HepG2 (cell line): ENCODE results near the gene ZNF618. TPM values are rescaled to one million over a fixed set of nuclear protein-coding genes. Genes with fewer than 3 reads are reported as not detected.

Source experiments
- ATM ChIP-seq: fragments of 450-650 bp; IDR thresholded peaks from 2 replicates; pipeline ENCODE4 v1.7.1; 2017; ENCODE audit warnings: mild to moderate bottlenecking, borderline replicate concordance
- CEBPG ChIP-seq: IDR thresholded peaks from 2 replicates; pipeline ENCODE4 v1.6.1; 2016
- GFI1 ChIP-seq: sonication (generic); formaldehyde crosslinking; IDR thresholded peaks from 2 replicates; pipeline ENCODE4 v1.5.0; 2020; ENCODE audit warnings: missing genetic modification reagents, mild to moderate bottlenecking, borderline replicate concordance
- HOXA9 ChIP-seq: sonication (generic); formaldehyde crosslinking; IDR thresholded peaks from 2 replicates; pipeline ENCODE4 v1.8.1; 2022; ENCODE audit warnings: missing genetic modification reagents, mild to moderate bottlenecking, moderate library complexity, borderline replicate concordance
- KAT7 ChIP-seq: IDR thresholded peaks from 2 replicates; pipeline ENCODE4 v1.6.1; 2018; ENCODE audit warnings: borderline replicate concordance, missing compliant biosample characterization
- PHF21A ChIP-seq: sonication (generic); formaldehyde crosslinking; IDR thresholded peaks from 2 replicates; pipeline ENCODE4 v1.5.0; 2020; ENCODE audit warnings: mild to moderate bottlenecking, missing genetic modification reagents
- POLR2G ChIP-seq: fragments of 200-400 bp; formaldehyde crosslinking; IDR thresholded peaks from 2 replicates; pipeline ENCODE4 v1.6.1; 2018; ENCODE audit warnings: mild to moderate bottlenecking, low read depth, low read length, moderate library complexity
- PRMT3 ChIP-seq: sonication (generic); formaldehyde crosslinking; IDR thresholded peaks from 2 replicates; pipeline ENCODE4 v1.8.1; 2022; ENCODE audit warnings: low read depth, mild to moderate bottlenecking, moderate library complexity, missing genetic modification reagents, borderline replicate concordance
- ZBTB7A ChIP-seq: sonication (generic); formaldehyde crosslinking; IDR thresholded peaks from 2 replicates; pipeline ENCODE4 v1.8.0; 2022; ENCODE audit warnings: mild to moderate bottlenecking, missing genetic modification reagents
- ZC3H13 ChIP-seq: sonication (generic); formaldehyde crosslinking; IDR thresholded peaks from 2 replicates; pipeline ENCODE4 v1.8.1; 2023; ENCODE audit warnings: mild to moderate bottlenecking, missing genetic modification reagents, moderate library complexity
- ZC3H4 ChIP-seq: sonication (generic); formaldehyde crosslinking; IDR thresholded peaks from 2 replicates; pipeline ENCODE4 v1.4.0; 2020; ENCODE audit warnings: missing genetic modification reagents, borderline replicate concordance
- ZFP41 ChIP-seq: sonication (generic); formaldehyde crosslinking; IDR thresholded peaks from 2 replicates; pipeline ENCODE4 v1.4.0; 2020; ENCODE audit warnings: mild to moderate bottlenecking, missing genetic modification reagents, borderline replicate concordance
- ZKSCAN5 ChIP-seq: sonication (generic); formaldehyde crosslinking; IDR thresholded peaks from 2 replicates; pipeline ENCODE4 v1.5.1; 2020; ENCODE audit warnings: mild to moderate bottlenecking, missing genetic modification reagents
- ZNF329 ChIP-seq: sonication (generic); formaldehyde crosslinking; IDR thresholded peaks from 2 replicates; pipeline ENCODE4 v1.9.0; 2021; ENCODE audit warnings: low read depth, mild to moderate bottlenecking, missing genetic modification reagents
- ZNF616 ChIP-seq: sonication (generic); formaldehyde crosslinking; IDR thresholded peaks from 2 replicates; pipeline ENCODE4 v1.5.0; 2020; ENCODE audit warnings: low read depth, mild to moderate bottlenecking, missing genetic modification reagents
- polyA plus RNA-seq, 8 experiments: library from polyadenylated mRNA; depleted of rRNA in 3 of 8; stranded (reverse) in 7 of 8; unstranded in 1 of 8; fragments of >200 nt; fragmentation: Illumina TruSeq in 4 of 8; extraction: Trizol in 4 of 8; gene quantifications; 2 replicates each; pipeline versions ENCODE4 v1.2.1 to v1.2.3, GENCODE V29; 2011 to 2016; ENCODE audit warnings: low read depth in 4 of 8, missing spikeins in 1 of 8, mixed read lengths in 1 of 8; ENCODE audit not compliant: insufficient read depth in 1 of 8
- total RNA-seq, 5 experiments: library from RNA; depleted of rRNA; stranded (reverse); fragments of >200 nt; fragmentation: Illumina TruSeq; extraction: Trizol; gene quantifications; 2 replicates each; pipeline ENCODE4 v1.2.3, GENCODE V29; 2016; ENCODE audit warnings: low read depth in 1 of 5
- TF ChIP-seq, protein P1 (sequence below): sonication (generic); formaldehyde crosslinking; IDR thresholded peaks from 2 replicates; pipeline ENCODE4 v1.4.0; 2020; ENCODE audit warnings: missing genetic modification reagents, borderline replicate concordance
- TF ChIP-seq, protein P2 (sequence below), 2 experiments: sonication (generic) in 1 of 2; formaldehyde crosslinking in 1 of 2; IDR thresholded peaks; 2 replicates each; pipeline versions ENCODE4 v1.5.1 to v1.6.1; 2011 to 2020; ENCODE audit warnings: borderline replicate concordance in 1 of 2, low read depth in 1 of 2, low read length in 1 of 2, mild to moderate bottlenecking in 1 of 2, missing genetic modification reagents in 1 of 2, moderate library complexity in 1 of 2
- TF ChIP-seq, protein P3 (sequence below): IDR thresholded peaks from 2 replicates; pipeline ENCODE4 v1.6.1; 2016; ENCODE audit warnings: missing compliant biosample characterization, missing genetic modification reagents, borderline replicate concordance
- TF ChIP-seq, protein P4 (sequence below): sonication (generic); formaldehyde crosslinking; IDR thresholded peaks from 2 replicates; pipeline ENCODE4 v1.5.1; 2020; ENCODE audit warnings: mild to moderate bottlenecking, missing genetic modification reagents, moderate library complexity

The ZNF618 gene
- total and polyA plus RNA-seq, 2 of the 13 experiments (the other 11 are each of a cell fraction or from before 2014, with no cell fraction given), result 0.07 TPM

DNA sequence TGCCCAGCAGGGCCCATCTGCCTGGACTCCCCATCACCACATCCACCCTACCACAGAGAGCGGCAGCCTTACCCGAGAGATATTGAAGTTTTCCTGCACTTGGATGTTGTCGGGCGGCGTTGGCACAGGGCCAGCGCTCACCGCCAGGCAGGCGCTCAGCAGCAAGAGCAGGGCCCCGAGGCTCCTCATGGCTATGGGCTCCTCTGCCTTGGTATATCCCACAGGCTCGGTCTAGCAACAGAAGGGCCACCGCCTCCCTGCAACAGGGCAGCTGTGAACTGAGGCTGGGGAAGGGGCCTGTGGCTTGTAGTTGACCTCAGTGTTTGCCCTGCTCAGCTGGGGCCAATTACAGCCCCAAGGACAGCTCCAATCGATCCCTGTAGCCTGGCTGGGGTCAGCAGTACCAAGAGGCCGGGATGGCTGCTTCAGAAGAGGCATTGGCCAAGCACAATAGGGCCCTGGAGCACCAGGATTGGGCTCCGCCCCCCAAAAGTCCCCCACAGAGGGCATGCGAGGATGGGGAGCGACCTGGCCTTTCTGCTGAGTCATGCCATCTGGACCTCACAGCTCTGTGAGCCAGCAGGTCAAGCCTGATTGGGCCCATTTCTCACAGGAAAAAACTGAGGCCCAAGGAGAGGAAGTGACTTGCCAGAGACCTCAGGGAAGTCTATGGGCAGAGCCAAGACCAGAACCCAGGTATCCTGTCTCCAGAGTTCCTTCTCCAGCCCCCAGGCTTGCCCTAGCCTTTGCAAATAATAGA lies 202.1 kb downstream of the ZNF618 start, which contains the start of gene AMBP (continued):
- TF ChIP-seq, protein P1, sequence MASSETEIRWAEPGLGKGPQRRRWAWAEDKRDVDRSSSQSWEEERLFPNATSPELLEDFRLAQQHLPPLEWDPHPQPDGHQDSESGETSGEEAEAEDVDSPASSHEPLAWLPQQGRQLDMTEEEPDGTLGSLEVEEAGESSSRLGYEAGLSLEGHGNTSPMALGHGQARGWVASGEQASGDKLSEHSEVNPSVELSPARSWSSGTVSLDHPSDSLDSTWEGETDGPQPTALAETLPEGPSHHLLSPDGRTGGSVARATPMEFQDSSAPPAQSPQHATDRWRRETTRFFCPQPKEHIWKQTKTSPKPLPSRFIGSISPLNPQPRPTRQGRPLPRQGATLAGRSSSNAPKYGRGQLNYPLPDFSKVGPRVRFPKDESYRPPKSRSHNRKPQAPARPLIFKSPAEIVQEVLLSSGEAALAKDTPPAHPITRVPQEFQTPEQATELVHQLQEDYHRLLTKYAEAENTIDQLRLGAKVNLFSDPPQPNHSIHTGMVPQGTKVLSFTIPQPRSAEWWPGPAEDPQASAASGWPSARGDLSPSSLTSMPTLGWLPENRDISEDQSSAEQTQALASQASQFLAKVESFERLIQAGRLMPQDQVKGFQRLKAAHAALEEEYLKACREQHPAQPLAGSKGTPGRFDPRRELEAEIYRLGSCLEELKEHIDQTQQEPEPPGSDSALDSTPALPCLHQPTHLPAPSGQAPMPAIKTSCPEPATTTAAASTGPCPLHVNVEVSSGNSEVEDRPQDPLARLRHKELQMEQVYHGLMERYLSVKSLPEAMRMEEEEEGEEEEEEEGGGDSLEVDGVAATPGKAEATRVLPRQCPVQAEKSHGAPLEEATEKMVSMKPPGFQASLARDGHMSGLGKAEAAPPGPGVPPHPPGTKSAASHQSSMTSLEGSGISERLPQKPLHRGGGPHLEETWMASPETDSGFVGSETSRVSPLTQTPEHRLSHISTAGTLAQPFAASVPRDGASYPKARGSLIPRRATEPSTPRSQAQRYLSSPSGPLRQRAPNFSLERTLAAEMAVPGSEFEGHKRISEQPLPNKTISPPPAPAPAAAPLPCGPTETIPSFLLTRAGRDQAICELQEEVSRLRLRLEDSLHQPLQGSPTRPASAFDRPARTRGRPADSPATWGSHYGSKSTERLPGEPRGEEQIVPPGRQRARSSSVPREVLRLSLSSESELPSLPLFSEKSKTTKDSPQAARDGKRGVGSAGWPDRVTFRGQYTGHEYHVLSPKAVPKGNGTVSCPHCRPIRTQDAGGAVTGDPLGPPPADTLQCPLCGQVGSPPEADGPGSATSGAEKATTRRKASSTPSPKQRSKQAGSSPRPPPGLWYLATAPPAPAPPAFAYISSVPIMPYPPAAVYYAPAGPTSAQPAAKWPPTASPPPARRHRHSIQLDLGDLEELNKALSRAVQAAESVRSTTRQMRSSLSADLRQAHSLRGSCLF, result peak; percentile 54; the same call in 1 of the 2 replicates
- TF ChIP-seq PHF21A (no peak), ZC3H13 (CRISPR knock-in tag) (no peak), GFI1 (CRISPR knock-in tag) (no peak), POLR2G (peak; percentile 97), ATM (no peak), PRMT3 (0 out of 2 replicates have a peak, but pooled peaks have one; percentile 48), ZKSCAN5 (CRISPR knock-in tag) (no peak), ZC3H4 (peak; percentile 45; the same call in 1 of the 2 replicates), CEBPG (peak; percentile 75), ZNF329 (CRISPR knock-in tag) (peak; percentile 71), ZNF616 (CRISPR knock-in tag) (no peak; the same call in 1 of the 2 replicates), ZBTB7A (CRISPR knock-in tag) (peak; percentile 98), ZFP41 (CRISPR knock-in tag) (no peak; the same call in 1 of the 2 replicates), HOXA9 (CRISPR knock-in tag) (no peak), KAT7 (peak; percentile 97)
- TF ChIP-seq, protein P2, sequence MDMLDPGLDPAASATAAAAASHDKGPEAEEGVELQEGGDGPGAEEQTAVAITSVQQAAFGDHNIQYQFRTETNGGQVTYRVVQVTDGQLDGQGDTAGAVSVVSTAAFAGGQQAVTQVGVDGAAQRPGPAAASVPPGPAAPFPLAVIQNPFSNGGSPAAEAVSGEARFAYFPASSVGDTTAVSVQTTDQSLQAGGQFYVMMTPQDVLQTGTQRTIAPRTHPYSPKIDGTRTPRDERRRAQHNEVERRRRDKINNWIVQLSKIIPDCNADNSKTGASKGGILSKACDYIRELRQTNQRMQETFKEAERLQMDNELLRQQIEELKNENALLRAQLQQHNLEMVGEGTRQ (IDR thresholded peaks at IDR 0.05; ENCODE audit: low read depth, low read length), result no peak
- TF ChIP-seq, protein P2 (CRISPR knock-in tag; IDR thresholded peaks at IDR 0.05; ENCODE audit: borderline replicate concordance), result no peak; the same call in 1 of the 2 replicates
- TF ChIP-seq, protein P3, sequence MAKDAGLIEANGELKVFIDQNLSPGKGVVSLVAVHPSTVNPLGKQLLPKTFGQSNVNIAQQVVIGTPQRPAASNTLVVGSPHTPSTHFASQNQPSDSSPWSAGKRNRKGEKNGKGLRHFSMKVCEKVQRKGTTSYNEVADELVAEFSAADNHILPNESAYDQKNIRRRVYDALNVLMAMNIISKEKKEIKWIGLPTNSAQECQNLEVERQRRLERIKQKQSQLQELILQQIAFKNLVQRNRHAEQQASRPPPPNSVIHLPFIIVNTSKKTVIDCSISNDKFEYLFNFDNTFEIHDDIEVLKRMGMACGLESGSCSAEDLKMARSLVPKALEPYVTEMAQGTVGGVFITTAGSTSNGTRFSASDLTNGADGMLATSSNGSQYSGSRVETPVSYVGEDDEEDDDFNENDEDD (CRISPR knock-in tag), result no peak; the same call in 1 of the 2 replicates
- TF ChIP-seq, protein P4, sequence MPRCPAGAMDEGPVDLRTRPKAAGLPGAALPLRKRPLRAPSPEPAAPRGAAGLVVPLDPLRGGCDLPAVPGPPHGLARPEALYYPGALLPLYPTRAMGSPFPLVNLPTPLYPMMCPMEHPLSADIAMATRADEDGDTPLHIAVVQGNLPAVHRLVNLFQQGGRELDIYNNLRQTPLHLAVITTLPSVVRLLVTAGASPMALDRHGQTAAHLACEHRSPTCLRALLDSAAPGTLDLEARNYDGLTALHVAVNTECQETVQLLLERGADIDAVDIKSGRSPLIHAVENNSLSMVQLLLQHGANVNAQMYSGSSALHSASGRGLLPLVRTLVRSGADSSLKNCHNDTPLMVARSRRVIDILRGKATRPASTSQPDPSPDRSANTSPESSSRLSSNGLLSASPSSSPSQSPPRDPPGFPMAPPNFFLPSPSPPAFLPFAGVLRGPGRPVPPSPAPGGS, result peak; percentile 82
